Calu3 (cell line): ENCODE data around the gene TRABD2B. TPM values are rescaled to one million over a fixed set of nuclear protein-coding genes. Genes with fewer than 3 reads are reported as not detected.

ENCODE experiments used
- BruUV-seq: library from RNA; stranded (reverse); fragments of 400-500 nt; replicated peaks from 2 replicates; lab custom pipeline; 2021; lab: Mats Ljungman, UMichigan
- CTCF ChIA-PET: fragments of 300-600 bp; sonication (Branson Sonifier 250); formaldehyde crosslinking; loops from one replicate; lab custom pipeline; 2022; ENCODE audit warnings: antibody characterized with exemption; lab: Charles Lee
- DNase-seq: peaks from one replicate; pipeline ENCODE4 v3.0.0; 2022
- H3K27ac Mint-ChIP-seq: one replicate; pipeline ENCODE4 v1.8.0; 2022; ENCODE audit warnings: mixed read lengths; ENCODE audit not compliant: unreplicated experiment
- H3K27me3 Mint-ChIP-seq: one replicate; pipeline ENCODE4 v1.8.0; 2022; ENCODE audit warnings: mixed read lengths; ENCODE audit not compliant: unreplicated experiment
- H3K36me3 Mint-ChIP-seq: one replicate; pipeline ENCODE4 v1.8.0; 2022; ENCODE audit warnings: mild to moderate bottlenecking, moderate library complexity, mixed read lengths; ENCODE audit not compliant: insufficient read depth, unreplicated experiment
- H3K4me1 Mint-ChIP-seq: one replicate; pipeline ENCODE4 v1.8.0; 2022; ENCODE audit warnings: mild to moderate bottlenecking, low read depth, mixed read lengths; ENCODE audit not compliant: unreplicated experiment
- H3K4me3 Mint-ChIP-seq: one replicate; pipeline ENCODE4 v1.8.0; 2022; ENCODE audit warnings: mild to moderate bottlenecking, low read depth, moderate library complexity, mixed read lengths; ENCODE audit not compliant: unreplicated experiment
- H3K9me3 Mint-ChIP-seq: one replicate; pipeline ENCODE4 v1.8.0; 2022; ENCODE audit warnings: low read depth, mixed read lengths; ENCODE audit not compliant: unreplicated experiment
- CTCF ChIP-seq: fragments of 200-600 bp; IDR thresholded peaks from one replicate; pipeline ENCODE4 v1.8.0; 2022; ENCODE audit warnings: antibody characterized with exemption; ENCODE audit not compliant: unreplicated experiment
- intact Hi-C: fragments of 100-400 bp; cut with micrococcal nuclease; formaldehyde crosslinking; loops from one replicate; pipeline ENCODE4 v1.10.0; 2022; ENCODE audit not compliant: unreplicated experiment
- total RNA-seq: library from RNA; stranded (reverse); gene quantifications from 2 replicates; pipeline ENCODE4 v1.2.3, GENCODE V29; 2022

The TRABD2B gene
- total RNA-seq, 1 experiment from 2014 or later: 0.42 TPM

- Mint-ChIP-seq H3K27ac (no peak overlapping the region), H3K4me1 (peaks cover 33% of the 10 kb centered on the region), H3K4me3 (no peak overlapping the region), H3K36me3 (peaks cover 5% of the 10 kb centered on the region), H3K27me3 (no peaks in the 10 kb centered on the region), H3K9me3 (peaks cover 2% of the 10 kb centered on the region)
- CTCF ChIA-PET: no interaction called here
- intact Hi-C loops: no loop called here
- no peak for DNase-seq
- TF ChIP-seq CTCF: no peak
- BruUV-seq: no TSS peak
Observed at GRCh38 chr1:47866601-47867437, 130.4 kb downstream of the TRABD2B start.

GRCh38 chr1:47865881-47866535 is 131.2 kb downstream of the TRABD2B start:
- Mint-ChIP-seq H3K27me3 (no peaks in the 10 kb centered on the region), H3K9me3 (peaks cover 2% of the 10 kb centered on the region), H3K4me3 (no peak overlapping the region), H3K27ac (no peak overlapping the region), H3K4me1 (peaks cover 25% of the 10 kb centered on the region), H3K36me3 (no peaks in the 10 kb centered on the region)
- TF ChIP-seq CTCF: no peak
- CTCF ChIA-PET: no interaction called here
- intact Hi-C loops: no loop called here
- BruUV-seq: no TSS peak
- DNase-seq: no peak

DNA sequence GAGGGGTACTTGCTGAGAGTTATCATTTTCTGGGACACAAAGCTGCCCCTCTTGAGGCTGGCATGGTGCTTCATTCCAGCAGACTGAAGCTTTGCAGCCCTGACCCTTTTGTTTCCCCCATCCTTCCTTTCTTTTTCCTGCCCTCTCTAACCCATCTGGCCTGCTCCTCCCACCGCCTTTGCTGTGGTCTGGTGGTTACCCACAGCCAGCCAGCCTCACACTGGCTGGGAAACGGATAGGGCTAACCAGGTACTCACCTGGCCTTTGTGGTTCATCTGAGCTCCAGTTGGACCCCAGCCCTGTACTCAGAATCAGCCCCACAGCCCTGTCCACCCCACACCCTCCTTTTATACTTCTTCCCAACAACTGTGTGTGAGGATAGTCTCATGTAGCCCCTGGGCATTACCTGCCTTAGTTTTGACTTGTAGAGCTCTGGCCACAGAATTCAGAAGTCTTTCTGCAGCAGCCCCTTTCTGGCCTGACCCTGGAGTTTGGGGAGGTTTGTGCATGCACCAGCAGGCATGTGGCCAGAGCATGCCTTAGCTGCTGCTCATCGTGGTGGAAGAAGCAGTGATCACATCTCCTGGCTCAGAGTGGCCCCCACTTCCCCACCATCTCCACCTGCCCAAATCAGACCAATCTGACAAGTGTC is 138.0 kb downstream of the TRABD2B start:
- H3K4me1 Mint-ChIP-seq: no peaks in the 10 kb centered on the region
- no peaks in the 10 kb centered on the region for H3K36me3 Mint-ChIP-seq
- DNase-seq: no peak
- H3K27ac Mint-ChIP-seq: no peak overlapping the region
- intact Hi-C loops: no loop called here
- H3K4me3 Mint-ChIP-seq: no peak overlapping the region
- no peaks in the 10 kb centered on the region for H3K27me3 Mint-ChIP-seq
- CTCF ChIA-PET: no interaction called here
- no peak for TF ChIP-seq CTCF
- BruUV-seq: no TSS peak
- H3K9me3 Mint-ChIP-seq: no peaks in the 10 kb centered on the region

DNA sequence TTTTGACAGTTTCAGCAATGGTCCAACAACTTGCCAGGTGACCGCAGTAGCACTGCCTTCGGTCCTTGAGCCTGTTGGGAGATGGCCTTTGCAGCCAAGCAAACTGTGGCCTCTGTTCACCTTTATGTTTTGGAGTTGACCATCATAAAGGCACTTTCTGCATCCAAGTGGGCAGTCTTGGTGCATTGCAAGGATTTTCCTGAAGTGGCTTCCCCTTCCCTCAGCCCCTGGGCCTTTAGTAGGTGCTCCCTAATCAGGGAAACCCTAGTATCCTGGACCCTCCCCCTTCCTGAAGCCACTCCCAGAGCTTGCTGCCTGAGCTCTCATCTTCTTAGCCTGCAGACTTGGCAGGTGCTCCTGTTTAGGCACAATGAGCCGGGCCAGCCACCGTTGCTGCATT is 140.2 kb downstream of the TRABD2B start:
- H3K4me3 Mint-ChIP-seq: no peak overlapping the region
- CTCF ChIA-PET: no interaction called here
- TF ChIP-seq CTCF: no peak
- no peaks in the 10 kb centered on the region for H3K27me3 Mint-ChIP-seq
- no peaks in the 10 kb centered on the region for H3K4me1 Mint-ChIP-seq
- no TSS peak for BruUV-seq
- no peak overlapping the region for H3K27ac Mint-ChIP-seq
- no peaks in the 10 kb centered on the region for H3K9me3 Mint-ChIP-seq
- intact Hi-C loops: no loop called here
- no peak for DNase-seq
- no peaks in the 10 kb centered on the region for H3K36me3 Mint-ChIP-seq
